Pulmonary artery endothelial cell (primary cell): Measurements from ENCODE around the gene VPREB1. TPM values are rescaled to one million over a fixed set of nuclear protein-coding genes. Genes with fewer than 3 reads are reported as not detected.
"Not testable (repeated sequence)": the region's sequence is repeated elsewhere in the genome, so short reads cannot be mapped to it uniquely, and the experiment has no call there.

Experiments
- DNase-seq: peaks from one replicate; pipeline ENCODE4 v3.0.0-alpha.2; 2011; ENCODE audit warnings: low read depth, low spot score
- total RNA-seq: library from RNA; depleted of rRNA; stranded (reverse); fragments of >200 nt; gene quantifications from 2 replicates; pipeline ENCODE4 v1.2.3, GENCODE V29; 2014

VPREB1 gene
- total RNA-seq, 1 donor from 2014 or later = not detected

DNA sequence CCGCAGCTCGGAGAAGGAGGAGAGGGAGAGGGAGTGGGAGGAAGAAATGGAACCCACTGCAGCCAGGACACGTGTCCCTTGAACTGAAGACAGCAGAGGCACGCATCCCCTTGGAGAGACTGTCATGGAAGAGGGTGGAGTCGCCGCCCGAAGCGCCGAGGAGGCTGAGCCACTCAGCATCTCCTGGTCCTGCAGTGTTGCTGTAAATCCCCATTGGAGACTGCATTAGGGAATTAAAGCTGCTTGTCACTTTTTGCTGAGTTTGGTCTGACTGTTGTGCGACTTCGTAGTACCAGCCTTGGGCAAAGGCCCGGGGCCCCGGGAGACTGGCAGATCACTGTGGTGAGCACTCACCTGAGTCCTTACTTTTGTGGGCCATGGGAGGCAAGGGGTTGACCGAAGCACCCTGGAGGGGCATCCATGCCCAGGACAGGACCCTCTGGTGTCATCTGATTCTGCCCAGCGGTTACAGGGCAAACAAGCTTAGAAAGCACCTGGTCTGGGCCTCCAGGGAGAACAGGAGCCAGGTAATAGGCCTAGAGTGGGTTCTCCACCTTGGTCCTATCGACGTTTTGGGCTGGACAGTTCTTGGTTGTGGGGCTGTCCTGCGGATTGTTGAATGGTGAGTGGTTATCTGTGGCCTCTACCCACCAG, 797 bp downstream of the VPREB1 start:
- no peak for DNase-seq

- DNase-seq = no peak
These were observed 1.4 kb downstream of the VPREB1 start for GRCh38 chr22:22245935-22246525.

- no peak for DNase-seq
These were observed 2.1 kb downstream of the VPREB1 start for GRCh38 chr22:22246706-22247105.

DNA sequence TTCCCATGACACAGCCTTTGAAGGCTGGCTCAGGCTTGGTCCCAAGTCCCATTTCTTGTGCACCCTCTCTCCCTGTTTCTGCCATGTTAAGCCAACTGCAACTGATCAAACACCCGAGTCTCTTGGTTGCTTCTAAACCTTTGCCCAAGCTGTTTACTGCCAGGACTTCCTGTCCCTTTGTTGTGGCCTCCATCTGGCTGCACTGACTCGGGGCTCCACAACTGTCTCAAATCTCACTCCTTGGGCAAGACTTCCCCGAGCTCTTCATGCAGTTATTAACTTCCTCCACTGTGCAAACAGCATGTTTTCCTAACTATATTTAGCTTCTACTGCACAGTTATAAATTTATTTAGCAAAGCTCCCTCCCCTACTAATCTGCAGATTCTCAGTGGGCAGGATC, 4.3 kb downstream of the VPREB1 start:
- no peak for DNase-seq

- DNase-seq = not testable (repeated sequence)
These were observed 6.1 kb downstream of the VPREB1 start for GRCh38 chr22:22250651-22251050.

DNA sequence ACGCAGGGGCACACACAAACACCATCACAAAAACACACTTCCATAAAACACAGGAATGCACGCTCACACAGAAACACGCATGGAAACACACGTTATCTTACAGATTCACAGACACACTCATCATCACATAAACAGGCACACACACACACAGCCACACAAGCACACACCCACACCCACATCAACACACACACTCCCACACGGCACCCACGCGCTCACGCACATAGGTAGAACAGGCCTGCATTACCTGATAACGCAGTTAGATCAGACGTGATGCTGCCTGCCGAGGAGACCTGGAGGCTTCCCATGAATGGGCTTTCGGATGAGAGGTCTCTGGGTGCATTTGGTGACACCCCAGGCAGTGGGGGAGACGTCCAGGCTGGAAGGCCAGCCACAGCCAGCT, 11.5 kb downstream of the VPREB1 start:
- DNase-seq = not testable (repeated sequence)

DNA sequence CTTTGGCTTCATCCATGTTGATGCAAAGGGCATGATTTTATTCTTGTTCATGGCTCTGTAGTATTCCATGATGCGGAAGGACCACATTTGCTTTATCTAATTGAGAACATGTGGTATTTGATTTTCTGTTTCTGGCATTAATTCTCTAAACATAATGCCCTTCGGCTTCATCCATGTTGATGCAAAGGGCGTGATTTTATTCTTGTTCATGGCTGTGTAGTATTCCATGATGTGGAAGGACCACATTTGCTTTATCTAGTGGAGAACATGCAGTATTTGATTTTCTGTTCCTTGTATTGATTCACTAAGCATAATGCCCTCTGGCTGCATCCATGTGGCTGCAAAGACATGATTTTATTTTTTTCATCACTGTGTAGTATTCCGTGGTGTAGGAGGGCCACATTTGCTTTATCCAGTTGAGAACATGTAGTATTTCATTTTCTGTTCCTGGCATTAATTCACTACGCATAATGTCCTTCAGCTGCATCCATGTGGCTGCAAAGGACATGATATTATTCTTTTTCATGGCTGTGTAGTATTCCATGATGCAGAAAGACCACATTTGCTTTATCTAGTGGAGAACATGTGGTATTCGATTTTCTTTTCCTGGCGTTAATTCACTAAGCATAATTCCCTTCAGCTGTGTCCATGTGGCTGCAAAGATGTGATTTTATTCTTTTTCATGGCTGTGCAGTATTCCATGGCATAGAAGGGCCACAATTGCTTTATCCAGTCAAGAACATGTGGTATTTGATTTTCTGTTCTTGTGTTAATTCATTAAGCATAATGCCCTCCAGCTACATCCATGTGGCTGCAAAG, 14.2 kb downstream of the VPREB1 start:
- not testable (repeated sequence) for DNase-seq

DNA sequence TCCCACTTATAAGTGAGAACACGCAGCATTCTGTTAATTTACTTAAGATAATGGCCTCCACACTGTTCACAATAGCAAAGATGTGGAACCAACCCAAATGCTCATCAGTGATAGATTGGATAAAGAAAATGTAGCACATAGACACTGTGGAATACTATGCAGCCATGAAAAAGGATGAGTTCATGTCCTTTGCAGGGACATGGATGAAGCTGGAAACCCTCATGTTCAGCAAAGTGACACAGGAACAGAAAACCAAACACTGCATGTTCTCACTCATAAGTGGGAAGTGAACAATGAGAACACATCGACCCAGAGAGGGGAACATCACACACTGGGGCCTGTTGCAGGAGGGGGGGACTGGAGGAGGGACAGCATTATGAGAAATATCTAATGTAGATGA, 15.6 kb downstream of the VPREB1 start:
- not testable (repeated sequence) for DNase-seq

GRCh38 chr22:22260586-22260985, 16.0 kb downstream of the VPREB1 start:
- not testable (repeated sequence) for DNase-seq

- not testable (repeated sequence) for DNase-seq
These were observed 17.9 kb downstream of the VPREB1 start for GRCh38 chr22:22262332-22263074.

GRCh38 chr22:22263823-22264222, 19.2 kb downstream of the VPREB1 start:
- DNase-seq = not testable (repeated sequence)

- DNase-seq = not testable (repeated sequence)
These were observed 25.6 kb downstream of the VPREB1 start for GRCh38 chr22:22270036-22270676.

DNA sequence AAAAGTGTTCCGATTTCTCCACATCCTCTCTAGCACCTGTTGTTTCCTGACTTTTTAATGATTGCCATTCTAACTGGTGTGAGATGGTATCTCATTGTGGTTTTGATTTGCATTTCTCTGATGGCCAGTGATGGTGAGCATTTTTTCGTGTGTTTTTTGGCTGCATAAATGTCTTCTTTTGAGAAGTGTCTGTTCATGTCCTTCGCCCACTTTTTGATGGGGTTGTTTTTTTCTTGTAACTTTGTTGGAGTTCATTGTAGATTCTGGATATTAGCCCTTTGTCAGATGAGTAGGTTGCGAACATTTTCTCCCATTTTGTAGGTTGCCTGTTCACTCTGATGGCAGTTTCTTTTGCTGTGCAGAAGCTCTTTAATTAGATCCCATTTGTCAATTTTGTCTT, 32.8 kb downstream of the VPREB1 start:
- DNase-seq = not testable (repeated sequence)

- not testable (repeated sequence) for DNase-seq
These were observed 40.6 kb downstream of the VPREB1 start for GRCh38 chr22:22284962-22285756.

- DNase-seq = not testable (repeated sequence)
These were observed 42.0 kb downstream of the VPREB1 start for GRCh38 chr22:22286390-22287105.

- DNase-seq = not testable (repeated sequence)
These were observed 42.6 kb downstream of the VPREB1 start for GRCh38 chr22:22287106-22287626.

DNA sequence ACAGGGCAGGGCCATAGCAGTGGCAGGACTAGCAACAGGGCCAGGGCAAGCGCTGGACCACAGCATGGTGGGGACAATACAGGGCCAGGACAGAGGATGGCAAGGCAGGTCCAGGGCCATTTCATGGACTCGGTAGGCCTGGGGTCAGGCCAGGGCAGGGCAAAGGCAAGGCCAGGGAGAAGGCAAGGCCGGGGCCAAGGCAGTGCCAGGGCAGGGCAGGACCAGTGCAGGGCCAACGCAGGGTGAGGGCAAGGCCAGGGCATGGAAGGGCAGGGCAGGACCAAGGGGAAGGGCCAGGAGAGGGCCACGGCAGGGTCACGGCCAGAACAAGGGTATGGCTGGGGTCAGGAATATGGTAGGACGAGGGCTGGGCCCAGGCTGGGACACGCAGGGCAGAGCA, 45.1 kb downstream of the VPREB1 start:
- DNase-seq = not testable (repeated sequence)

DNA sequence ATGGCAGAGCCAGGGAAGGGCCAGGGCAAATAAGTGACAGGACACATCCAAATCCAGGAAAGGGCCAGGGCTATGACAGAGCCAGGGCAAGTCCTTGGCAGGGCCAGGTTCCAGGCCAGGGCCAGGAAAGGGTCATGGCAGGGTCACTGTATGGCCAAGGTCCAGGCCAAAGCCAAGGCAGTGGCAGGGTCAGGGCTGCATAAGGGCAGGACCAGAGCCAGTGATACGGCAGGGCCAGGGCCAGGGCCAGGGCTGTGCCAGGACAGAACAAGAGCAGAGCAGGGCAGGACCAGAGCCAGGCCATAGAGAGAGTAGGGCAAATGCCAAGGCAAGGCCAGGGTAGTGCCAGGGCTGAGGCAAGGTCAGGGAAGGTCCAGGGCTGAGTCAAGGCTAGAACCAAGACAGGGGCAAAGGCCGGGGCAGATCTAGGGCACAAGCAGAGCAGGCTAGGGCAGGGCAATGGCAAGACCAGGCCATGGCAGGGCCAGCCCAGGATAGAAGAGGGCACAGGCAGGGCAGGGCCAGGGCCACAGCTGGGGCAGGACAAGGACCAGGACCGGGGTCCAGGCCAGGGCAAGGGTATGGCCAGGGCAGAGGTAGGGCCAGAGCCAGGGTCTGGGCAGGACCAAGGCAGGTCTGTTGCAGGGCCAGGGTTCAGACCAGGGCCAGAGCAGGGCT, 46.7 kb downstream of the VPREB1 start:
- not testable (repeated sequence) for DNase-seq

DNA sequence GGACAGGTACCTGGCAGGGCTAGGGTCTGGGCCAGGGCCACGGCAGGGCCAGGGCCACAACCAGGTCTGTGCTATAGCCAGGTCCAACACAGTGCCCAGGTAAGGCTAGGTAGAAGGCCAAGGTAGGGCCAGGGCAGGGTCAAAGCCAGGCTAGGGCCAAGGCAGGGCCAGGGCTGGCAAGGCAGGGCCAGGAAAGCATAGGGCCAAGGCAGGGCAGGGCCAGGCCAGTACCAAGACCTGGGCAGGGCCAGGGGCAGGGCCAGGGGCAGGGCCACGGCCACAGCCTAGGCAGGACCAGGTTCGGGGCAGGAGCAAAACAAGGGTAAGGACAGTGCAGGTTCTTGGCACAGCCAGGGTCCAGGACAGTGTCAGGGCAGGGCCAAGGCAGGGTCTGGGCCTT, 48.1 kb downstream of the VPREB1 start:
- not testable (repeated sequence) for DNase-seq
